Measurements from ENCODE around the gene CNGA2. TPM values are rescaled to one million over a fixed set of nuclear protein-coding genes. Genes with fewer than 3 reads are reported as not detected.

Gene CNGA2
- total and polyA plus RNA-seq, 4 donors = not detected

- TF ChIP-seq ATF3 (IDR thresholded peaks at IDR 0.05) = no peak
- TF ChIP-seq HNF4A (conservative IDR thresholded peaks at IDR 0.05) = no peak
- no peak for TF ChIP-seq FOXA1 (IDR thresholded peaks at IDR 0.05)
- no peak for TF ChIP-seq HNF4G (IDR thresholded peaks at IDR 0.05)
- no peak for TF ChIP-seq MAX (IDR thresholded peaks at IDR 0.05)
These were observed 42.4 kb downstream of the CNGA2 start (continued) for GRCh38 chrX:151776936-151777335.

GRCh38 chrX:151779258-151779657 is 44.7 kb downstream of the CNGA2 start:
- Histone ChIP-seq H3K36me3 (ENCODE audit: control insufficient read depth in 4 of 4, insufficient read depth in 3 of 4, low read depth in 1 of 4, low read length in 3 of 4) (no peaks in the 10 kb centered on the region), H3K4me3 (ENCODE audit: low read depth in 1 of 3, low read length in 3 of 3) (no peak overlapping the region), H3K27ac (ENCODE audit: low read depth in 1 of 2, low read length in 2 of 2) (no peak overlapping the region), H3K9ac (ENCODE audit: low read depth in 1 of 2, low read length in 2 of 2) (no peak overlapping the region), H3K4me1 (ENCODE audit: control insufficient read depth in 4 of 4, insufficient read depth in 4 of 4, low read length in 3 of 4) (no peaks in the 10 kb centered on the region), H3K27me3 (ENCODE audit: control insufficient read depth in 4 of 4, insufficient read depth in 4 of 4, low read length in 3 of 4) (no peaks in the 10 kb centered on the region), H3K9me3 (ENCODE audit: control insufficient read depth in 4 of 4, low read length in 3 of 4) (no peaks in the 10 kb centered on the region)
- 91% methylated on average over 4 of the region's 4 CpGs for WGBS
- no peak for DNase-seq (ENCODE audit: low spot score)
- TF ChIP-seq SP1 (IDR thresholded peaks at IDR 0.05) (no peak), FOXA1 (IDR thresholded peaks at IDR 0.05) (no peak), RXRA (IDR thresholded peaks at IDR 0.05) (no peak), TAF1 (conservative IDR thresholded peaks at IDR 0.05) (no peak), RAD21 (IDR thresholded peaks at IDR 0.05) (no peak), NR2F2 (IDR thresholded peaks at IDR 0.05) (no peak), HNF4G (IDR thresholded peaks at IDR 0.05) (no peak), MAX (IDR thresholded peaks at IDR 0.05) (no peak), GABPA (IDR thresholded peaks at IDR 0.05 in 1 of 2, conservative IDR thresholded peaks at IDR 0.05 in 1 of 2) (no peak), YY1 (IDR thresholded peaks at IDR 0.05) (no peak), HNF4A (conservative IDR thresholded peaks at IDR 0.05) (no peak), ATF3 (IDR thresholded peaks at IDR 0.05) (no peak)
- TF ChIP-seq, protein P1, sequence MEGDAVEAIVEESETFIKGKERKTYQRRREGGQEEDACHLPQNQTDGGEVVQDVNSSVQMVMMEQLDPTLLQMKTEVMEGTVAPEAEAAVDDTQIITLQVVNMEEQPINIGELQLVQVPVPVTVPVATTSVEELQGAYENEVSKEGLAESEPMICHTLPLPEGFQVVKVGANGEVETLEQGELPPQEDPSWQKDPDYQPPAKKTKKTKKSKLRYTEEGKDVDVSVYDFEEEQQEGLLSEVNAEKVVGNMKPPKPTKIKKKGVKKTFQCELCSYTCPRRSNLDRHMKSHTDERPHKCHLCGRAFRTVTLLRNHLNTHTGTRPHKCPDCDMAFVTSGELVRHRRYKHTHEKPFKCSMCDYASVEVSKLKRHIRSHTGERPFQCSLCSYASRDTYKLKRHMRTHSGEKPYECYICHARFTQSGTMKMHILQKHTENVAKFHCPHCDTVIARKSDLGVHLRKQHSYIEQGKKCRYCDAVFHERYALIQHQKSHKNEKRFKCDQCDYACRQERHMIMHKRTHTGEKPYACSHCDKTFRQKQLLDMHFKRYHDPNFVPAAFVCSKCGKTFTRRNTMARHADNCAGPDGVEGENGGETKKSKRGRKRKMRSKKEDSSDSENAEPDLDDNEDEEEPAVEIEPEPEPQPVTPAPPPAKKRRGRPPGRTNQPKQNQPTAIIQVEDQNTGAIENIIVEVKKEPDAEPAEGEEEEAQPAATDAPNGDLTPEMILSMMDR (IDR thresholded peaks at IDR 0.05; ENCODE audit: low read depth, low read length, missing input control) = no peak
- TF ChIP-seq, protein P2, sequence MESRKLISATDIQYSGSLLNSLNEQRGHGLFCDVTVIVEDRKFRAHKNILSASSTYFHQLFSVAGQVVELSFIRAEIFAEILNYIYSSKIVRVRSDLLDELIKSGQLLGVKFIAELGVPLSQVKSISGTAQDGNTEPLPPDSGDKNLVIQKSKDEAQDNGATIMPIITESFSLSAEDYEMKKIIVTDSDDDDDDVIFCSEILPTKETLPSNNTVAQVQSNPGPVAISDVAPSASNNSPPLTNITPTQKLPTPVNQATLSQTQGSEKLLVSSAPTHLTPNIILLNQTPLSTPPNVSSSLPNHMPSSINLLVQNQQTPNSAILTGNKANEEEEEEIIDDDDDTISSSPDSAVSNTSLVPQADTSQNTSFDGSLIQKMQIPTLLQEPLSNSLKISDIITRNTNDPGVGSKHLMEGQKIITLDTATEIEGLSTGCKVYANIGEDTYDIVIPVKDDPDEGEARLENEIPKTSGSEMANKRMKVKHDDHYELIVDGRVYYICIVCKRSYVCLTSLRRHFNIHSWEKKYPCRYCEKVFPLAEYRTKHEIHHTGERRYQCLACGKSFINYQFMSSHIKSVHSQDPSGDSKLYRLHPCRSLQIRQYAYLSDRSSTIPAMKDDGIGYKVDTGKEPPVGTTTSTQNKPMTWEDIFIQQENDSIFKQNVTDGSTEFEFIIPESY (IDR thresholded peaks at IDR 0.05) = no peak
- TF ChIP-seq, protein P3, sequence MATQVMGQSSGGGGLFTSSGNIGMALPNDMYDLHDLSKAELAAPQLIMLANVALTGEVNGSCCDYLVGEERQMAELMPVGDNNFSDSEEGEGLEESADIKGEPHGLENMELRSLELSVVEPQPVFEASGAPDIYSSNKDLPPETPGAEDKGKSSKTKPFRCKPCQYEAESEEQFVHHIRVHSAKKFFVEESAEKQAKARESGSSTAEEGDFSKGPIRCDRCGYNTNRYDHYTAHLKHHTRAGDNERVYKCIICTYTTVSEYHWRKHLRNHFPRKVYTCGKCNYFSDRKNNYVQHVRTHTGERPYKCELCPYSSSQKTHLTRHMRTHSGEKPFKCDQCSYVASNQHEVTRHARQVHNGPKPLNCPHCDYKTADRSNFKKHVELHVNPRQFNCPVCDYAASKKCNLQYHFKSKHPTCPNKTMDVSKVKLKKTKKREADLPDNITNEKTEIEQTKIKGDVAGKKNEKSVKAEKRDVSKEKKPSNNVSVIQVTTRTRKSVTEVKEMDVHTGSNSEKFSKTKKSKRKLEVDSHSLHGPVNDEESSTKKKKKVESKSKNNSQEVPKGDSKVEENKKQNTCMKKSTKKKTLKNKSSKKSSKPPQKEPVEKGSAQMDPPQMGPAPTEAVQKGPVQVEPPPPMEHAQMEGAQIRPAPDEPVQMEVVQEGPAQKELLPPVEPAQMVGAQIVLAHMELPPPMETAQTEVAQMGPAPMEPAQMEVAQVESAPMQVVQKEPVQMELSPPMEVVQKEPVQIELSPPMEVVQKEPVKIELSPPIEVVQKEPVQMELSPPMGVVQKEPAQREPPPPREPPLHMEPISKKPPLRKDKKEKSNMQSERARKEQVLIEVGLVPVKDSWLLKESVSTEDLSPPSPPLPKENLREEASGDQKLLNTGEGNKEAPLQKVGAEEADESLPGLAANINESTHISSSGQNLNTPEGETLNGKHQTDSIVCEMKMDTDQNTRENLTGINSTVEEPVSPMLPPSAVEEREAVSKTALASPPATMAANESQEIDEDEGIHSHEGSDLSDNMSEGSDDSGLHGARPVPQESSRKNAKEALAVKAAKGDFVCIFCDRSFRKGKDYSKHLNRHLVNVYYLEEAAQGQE (IDR thresholded peaks at IDR 0.05) = no peak
